HG02642 (cell line): Measurements from ENCODE around the gene SLC6A12.
A peak's percentile ranks its signal among the peaks of the same experiment; 100 is the strongest.
"Not testable (repeated sequence)": the region's sequence is repeated elsewhere in the genome, so short reads cannot be mapped to it uniquely, and the experiment has no call there.

Experiments
- ATAC-seq: cut with Tn5 transposase; IDR thresholded peaks from one replicate; pipeline ENCODE4 v1.9.1; 2021; ENCODE audit warnings: mild to moderate bottlenecking; ENCODE audit not compliant: unreplicated experiment, poor library complexity

Gene SLC6A12

DNA sequence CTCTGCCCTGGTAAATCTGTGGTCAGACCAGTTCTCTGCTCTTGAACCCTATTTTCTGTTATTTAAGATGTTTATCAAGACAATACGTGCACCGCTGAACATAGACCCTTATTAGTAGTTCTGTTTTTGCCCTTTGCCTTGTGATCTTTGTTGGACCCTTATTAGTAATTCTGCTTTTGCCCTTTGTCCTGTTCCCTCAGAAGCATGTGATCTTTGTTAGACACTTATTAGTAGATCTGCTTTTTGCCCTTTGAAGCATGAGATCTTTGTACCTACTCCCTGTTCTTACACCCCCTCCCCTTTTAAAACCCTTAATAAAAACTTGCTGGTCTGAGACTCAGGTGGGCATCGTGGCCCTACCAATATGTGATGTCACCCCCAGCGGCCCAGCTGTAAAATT is 22.0 kb upstream of the SLC6A12 start:
- not testable (repeated sequence) for ATAC-seq

DNA sequence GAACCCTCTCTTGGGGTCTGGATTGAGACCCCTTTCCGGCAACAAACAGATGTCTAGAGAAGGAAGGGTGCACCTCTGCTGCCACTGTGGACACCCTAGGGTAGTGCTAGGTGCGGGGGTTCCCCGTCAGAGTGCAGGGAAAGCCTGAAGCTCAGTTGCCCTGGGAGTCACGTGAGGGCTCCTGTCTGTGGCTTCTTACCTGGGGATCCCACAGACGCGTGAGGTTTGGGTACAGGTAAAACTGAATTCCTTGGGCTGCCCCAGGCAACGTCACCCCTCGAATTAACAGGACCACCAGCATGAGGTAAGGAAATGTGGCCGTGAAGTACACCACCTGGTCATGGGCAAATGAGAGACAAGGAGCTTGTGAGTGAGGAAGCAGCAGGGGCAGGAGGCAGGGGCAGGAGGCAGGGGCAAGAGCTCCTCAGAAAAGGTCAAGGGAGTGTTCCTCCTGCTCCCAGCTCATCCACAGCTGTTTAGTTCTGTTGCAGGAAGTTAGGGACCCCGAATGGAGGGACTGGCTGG is 21.0 kb upstream of the SLC6A12 start:
- ATAC-seq: no peak

DNA sequence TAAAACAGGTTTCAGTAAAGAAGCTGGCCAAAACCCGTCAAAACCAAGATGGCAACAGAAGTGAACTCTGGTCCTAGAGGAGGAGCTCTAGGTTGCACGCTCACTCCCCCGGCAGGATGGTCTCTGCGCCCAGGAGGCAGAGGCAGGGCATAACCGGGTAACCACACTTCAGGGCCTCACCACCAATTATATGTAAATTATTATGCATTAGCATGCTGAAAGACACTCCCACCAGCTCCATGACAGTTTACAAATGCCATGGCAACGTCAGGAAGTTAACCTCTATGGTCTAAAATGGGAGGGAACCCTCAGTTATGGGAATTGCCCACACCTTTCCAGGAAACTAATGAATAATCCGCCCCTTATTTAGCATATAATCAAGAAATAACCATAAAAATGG is 20.1 kb upstream of the SLC6A12 start:
- no peak for ATAC-seq

DNA sequence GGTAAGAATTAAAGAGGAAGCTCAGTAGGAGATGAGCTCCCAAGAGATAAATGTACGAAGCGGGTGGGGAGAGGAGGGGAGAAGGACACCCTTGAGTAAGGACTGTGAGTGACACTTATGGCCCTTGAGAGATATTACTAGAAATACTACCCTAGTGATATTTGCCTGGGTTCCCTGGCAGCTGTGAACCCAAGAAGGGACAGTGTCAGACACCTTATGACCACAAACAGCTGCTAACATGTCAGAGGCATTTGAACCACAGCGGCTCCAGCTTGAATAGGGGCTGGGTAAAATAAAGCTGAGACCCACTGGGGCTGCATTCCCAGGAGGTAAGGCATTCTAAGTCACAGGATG is 19.6 kb upstream of the SLC6A12 start:
- no peak for ATAC-seq

DNA sequence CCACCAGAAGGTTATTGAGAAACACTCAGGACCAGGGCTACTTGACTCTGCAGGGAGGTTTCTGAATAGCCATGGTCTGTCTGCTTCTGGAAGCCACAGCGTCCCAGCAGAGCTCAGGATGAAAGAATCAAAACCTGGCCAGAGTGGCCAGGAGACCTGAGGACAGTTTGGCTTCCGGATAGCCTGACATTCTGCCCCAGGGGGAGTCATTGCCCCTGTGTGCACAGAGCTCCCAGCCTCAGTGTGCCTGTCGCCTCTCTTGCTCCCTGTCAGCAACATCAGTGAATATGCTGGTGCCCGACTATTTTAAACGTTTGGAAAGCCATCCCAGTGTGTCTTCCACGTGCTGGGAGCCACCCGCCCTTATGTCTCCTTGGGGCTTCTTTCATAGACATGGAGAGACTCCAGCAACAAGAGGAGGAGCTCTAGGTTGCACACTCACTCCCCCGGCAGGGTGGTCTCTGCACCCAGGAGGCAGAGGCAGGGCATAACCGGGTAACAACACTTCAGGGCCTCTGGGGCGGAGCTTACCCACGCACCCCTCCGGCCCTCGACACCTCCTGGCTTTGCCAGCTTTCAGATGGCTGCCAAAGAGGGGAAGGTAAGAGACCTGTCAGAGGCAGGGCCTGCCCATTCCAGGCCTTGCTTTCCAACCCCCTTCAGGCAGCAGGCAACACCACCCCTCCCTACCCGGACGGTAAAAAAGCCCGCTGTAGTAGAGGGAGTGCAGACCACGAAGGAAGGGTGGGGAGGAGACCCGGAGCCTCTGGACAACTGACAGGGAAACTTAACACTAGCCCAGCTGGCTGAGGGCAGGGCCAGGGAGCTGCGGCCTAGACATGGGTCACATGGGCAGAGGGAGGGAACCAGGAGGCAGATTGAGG is 19.0 kb upstream of the SLC6A12 start:
- no peak for ATAC-seq

DNA sequence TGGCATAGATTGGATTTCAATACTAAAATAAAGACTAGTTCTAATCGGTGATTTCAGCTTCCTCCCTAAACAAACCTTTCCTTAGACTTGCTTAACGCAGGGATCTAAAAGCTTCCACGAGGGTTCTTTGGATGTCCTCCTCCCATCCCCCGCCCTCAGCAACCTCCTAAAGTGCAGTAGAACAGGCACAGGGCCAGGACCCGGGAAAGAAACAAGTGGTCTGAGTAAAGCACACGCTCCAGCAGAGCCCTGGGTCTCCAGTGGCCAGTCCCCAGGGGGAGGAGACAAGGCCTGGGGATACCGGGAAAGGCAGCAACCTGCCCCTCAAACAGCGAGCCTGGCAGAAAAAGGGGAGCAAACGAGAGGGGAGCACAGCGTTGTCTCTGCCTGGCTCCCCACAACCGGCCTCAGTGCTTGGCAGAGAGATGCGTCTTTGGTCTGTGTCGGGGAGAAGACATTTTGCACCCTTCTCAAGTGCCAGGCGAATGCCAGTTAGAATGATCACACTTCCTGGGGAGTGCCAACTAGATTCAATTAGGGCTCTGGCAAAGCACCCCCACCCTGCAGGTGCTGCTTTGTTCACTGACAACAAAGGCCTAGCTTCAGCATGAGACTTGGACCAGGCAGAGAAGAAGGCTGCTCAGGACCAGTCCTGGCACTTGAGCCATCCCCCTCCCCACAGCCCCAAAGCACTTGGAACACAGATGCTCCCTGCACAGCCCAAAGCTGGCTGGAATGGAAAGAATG is 17.1 kb upstream of the SLC6A12 start:
- no peak for ATAC-seq

DNA sequence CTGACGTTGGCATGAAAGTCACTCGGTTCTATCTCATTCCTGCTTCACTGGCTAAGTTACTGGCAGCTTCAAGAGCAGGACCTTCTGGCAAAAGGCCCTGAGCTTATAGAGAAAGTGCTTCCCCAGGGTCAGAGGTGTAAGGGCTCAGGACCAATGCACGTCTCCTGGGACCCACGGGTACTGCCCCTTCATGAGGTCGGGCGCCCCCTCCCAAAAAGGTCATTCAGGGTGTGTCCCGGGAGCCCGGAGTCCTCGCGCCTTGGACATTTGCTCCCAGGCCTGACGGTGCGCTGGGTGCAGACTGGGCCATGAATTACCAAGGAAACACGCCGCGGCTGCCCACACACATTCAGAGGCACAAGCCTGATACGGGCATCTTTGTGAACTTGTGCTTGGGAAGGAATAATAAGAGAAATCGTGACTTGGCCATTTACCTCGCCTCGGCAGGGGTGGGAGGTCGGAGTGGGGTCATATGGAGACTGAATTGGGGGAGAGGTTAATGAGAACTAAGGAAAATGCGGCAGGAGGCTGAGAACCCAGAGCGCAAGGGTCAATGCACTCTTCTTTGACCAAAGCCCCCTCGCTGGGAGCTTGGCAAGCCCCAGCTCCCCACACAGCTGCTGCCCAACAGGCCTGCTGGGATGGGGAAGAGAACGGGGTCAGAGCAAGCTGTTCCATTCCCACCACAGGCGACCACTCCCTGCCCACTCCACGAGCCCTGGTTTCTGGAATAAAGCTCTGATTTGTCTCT is 15.7 kb upstream of the SLC6A12 start:
- ATAC-seq: no peak

DNA sequence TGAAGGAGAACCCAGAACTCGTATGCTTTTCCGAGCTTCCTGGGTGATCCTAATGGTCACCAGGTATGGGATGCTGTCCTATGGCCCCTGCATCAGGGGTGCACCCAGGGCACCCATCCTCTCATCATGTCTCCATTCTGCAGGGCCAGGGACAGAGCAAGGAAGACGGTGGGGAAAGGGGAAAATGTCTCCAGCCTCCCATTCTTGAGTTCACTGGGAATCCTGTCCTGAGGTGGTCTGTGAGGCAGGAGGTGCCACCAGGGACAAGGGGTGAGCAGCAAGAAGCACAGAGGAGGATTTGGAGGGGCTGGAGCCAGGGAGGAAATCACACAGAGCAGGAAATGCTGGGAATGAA is 14.9 kb upstream of the SLC6A12 start:
- ATAC-seq: no peak

DNA sequence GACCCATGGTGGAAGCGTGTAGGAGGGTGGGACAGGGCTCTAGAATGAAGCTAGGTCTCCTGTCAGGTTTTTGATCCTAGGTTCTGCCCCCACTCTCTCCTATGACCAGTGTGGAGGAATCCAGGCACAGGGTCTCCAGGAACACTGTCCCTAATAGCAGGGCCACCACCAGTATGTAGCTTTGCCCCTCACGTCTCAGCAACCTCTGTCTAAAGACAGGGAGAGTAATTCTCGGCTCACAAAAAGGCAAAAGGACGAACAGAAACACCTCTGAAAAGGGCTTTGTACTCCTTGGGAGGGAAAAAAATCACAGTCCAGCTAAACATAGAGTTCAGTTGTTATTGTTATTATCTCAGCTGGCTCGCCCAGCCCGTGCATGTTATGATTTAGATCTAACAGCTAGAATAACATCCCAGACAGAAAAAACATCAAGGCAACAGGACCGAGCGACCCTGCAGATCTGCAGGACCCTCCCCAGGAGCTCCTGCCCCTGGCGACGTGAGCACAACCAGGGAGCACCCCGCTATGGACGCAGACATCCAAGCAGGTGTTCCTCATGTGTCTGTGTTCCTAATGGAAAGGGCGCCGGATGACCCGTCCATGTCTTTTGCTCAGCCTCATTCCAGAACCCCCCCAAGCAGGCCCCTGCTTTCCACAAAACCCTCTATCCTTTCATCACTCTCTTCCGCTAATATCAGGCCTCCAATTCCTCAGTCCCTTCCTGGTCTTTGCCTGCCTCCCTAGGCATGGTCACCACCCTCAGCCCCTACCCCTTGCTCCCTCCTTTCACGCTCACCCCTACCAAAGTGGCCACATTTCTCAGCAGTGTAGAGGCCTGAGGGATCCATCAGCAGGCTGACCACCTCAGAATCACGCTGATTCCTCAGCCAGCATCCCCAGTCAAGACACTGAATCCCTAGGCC is 14.2 kb upstream of the SLC6A12 start:
- ATAC-seq: no peak

DNA sequence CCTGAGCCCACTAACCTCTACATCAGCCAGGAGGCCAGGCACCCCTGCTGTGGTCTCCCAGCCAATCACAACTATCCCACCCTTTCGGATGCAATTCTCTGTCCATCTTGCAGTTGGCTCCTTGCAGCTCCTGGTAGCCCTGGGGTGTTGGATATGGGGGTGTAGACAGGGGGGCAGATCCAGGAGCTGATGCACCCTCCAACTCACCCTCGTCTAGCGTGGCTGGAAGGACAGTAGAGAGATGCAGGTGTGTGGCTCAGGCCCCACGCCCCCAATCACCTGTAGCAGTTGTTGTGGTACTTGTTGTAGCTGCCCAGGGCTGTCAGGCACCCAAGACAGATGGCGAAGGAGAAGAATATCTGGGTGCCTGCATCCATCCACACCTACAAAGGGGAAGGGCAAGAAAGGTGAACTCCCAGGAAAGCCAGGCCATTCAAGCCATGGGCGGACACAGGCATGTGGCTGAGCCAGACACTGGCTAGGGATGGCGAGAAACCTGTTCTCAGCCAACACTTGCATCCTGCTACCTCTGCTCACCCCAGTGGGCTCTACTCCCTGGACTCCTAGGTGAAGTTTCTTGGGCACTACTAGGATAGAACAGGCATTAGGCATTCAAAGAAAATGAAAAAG is 13.4 kb upstream of the SLC6A12 start:
- ATAC-seq: no peak

DNA sequence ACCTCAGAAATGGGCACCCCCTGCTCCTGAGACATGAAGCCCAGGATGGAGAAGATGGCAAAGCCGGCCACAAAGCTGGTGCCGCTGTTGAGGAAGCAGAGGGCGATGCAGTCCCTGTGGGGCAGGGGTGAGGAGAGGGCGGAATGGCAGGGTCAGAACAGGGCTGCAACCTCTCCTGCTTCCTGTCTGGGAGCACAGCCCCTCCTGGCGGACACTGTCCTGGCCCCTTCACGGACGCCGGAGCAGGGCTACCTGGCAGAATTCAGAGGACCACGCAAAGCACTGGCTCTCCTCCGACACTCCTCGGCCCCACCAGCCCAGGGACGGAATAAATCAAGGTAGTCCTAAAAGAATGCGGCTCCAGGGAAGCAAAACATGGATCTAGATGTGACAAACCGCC is 12.4 kb upstream of the SLC6A12 start:
- ATAC-seq: no peak

DNA sequence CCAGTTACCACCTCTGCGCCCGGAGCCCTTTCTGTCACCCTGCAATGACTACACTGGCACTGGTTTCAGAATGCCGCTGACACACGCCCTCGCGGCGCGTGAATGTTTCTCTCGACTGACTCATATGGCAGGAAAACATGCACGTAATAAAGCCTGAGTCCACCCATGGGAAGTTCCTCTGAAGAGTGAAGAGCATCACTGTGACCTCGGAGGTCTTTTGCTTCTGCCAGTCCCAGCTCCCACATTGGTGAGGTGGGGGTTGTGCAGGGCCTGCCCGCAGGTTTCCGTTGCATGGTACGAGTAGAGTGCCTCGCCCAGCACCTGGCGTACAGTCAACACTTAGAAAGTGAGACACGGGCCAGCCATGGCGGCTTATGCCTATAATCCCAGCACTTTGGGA is 11.1 kb upstream of the SLC6A12 start:
- no peak for ATAC-seq

DNA sequence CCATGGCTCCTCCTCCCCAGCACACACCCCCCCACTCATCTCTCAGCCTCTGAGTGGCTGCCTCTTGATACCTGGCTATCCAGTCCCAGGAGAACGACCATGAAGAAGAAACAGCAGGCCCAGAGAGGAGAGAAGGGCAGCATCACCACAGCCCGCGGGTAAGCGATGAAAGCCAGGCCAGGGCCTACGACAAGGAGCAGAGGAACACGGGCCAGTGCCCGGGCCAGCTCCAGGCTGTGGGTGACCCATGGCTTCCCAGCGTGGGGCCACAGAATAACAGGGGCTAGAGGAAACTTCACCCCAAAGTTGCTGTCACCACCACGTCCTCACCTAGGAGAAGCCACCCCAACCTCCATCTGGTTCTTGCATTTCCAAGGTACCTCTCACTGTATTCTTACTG is 10.4 kb upstream of the SLC6A12 start:
- no peak for ATAC-seq

DNA sequence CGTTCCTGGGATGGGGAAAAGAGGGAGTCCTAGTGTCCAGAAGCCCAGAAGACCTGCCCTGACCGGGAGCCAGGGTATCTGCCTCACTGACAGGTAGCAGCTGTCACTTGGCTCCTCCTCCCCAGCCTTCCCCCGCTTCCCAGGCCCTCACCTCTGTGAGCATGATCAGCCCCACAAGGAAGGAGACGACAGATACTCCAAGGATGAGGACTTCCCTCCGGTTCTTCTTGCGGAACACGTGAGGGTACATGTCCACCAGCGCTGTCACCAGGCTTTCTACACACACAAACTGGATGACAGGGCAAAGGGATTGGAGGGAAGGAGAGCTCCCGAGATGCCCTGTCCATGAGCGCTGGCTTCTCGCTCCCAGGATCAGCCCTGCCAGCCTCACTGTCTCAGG is 9.9 kb upstream of the SLC6A12 start:
- ATAC-seq: no peak

DNA sequence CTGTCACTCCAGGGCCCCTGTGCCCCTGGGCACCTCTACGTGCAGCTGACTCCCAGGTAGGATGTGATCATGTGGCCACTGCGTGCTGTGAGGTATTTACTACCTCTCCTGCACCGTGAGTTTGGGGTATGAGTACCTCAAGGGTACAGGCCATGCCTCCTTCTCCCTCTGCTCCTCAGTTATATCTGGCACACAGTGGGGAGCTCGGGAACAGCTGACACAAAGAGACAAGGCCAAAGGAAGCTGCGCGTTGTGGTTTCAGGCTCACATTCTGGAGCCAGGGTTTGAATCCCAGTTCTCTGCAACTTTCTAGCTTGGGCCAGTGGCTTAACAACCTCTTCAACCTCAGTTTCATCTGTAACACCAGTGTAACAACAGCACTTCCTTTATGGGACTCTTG is 7.8 kb upstream of the SLC6A12 start:
- ATAC-seq: no peak

DNA sequence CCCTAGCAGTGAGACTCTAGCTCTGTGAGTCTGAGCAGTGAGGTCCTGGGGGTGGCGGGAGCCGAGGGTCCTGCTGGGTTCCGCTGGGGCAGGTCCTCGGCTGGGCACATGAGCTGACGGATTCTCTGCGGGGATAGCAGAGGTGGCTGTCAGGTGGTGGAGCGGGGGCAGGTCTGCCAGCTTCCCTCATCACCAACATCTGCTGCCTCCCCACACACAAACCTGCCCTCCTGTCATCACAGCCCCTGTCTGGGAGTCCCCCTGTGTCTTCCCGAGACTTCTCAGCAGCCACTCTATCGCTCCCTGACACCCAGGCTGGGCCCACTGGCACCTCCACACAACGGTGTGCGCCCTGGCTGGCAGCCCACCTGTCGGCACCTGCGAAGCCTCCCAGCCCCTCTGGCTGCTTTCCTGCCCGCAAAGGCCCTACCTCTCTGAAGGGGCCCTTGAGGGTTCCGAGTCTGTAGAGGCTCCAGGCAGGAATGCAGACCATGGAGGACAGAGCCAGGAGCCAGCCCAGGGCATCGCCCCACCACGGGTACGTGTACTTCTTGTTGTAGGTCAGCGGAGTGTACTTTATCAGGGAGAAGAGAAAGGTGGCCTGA is 7.1 kb upstream of the SLC6A12 start:
- no peak for ATAC-seq

DNA sequence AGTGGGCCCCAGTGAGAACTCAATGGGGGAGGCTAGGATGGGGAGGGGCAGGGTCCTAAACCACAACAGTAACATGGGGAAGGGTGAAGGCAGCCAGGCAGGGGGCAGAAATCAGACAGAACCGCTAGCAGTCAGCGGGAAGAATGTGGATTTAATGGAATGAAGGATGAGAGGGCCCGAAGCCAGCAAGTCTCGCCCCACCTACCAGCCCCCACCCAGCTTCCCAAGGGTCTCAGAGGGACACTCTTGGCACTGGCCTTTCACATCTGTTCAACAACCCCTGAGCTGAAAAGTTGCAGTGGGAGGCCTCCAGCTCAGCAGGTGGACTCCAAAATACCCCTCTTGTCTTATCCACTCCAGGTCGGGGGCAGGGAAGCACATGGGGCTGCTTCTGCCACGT is 6.5 kb upstream of the SLC6A12 start:
- no peak for ATAC-seq

DNA sequence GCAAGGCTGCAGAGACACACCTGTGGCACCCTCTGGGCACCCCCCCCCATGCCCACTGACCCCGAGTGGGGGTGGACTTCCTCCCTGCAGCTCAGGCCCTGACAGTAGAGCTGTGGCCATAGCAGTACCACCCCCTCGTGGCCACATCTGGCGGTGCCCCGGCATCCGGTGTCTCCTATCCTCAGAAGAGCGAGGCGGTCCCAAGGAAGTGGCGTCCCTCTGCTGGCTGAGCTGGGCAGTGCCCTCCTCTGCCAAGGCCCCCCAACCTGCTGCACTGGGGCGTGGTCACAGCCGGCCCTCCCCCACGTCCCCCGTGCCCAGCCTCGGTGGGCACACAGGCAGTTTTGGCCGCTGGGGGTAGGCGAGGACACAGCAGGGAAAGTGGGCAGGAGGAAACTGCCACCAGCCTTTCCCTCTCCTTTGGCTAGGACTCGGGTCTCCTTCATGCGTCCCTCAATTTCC is 6.0 kb upstream of the SLC6A12 start:
- ATAC-seq: peak; percentile 71
